GM21528 (cell line): ENCODE data around the gene HOXB5.

Experiments
- ATAC-seq: cut with Tn5 transposase; IDR thresholded peaks from one replicate; pipeline ENCODE4 v1.9.1; 2021; ENCODE audit warnings: mild to moderate bottlenecking, moderate library complexity; ENCODE audit not compliant: unreplicated experiment, low FRiP score

The HOXB5 gene

GRCh38 chr17:48593126-48593829, at the start of gene HOXB5:
Gene HOXB5, minus strand, starts transcription at chr17:48593779. Its CDS starts 97 bp downstream, at chr17:48593682.
- ATAC-seq = no peak

GRCh38 chr17:48642843-48643696, 49.5 kb upstream of the HOXB5 start:
- ATAC-seq = no peak

GRCh38 chr17:48642059-48642842, 48.7 kb upstream of the HOXB5 start:
- ATAC-seq = no peak

- ATAC-seq = no peak
Measured at GRCh38 chr17:48641541-48642058, 48.0 kb upstream of the HOXB5 start.

GRCh38 chr17:48640858-48641180, 47.2 kb upstream of the HOXB5 start:
- no peak for ATAC-seq

GRCh38 chr17:48639982-48640857, 46.6 kb upstream of the HOXB5 start:
- no peak for ATAC-seq

GRCh38 chr17:48639136-48639535, 45.6 kb upstream of the HOXB5 start:
- ATAC-seq = no peak

GRCh38 chr17:48637323-48638260, 44.0 kb upstream of the HOXB5 start:
- ATAC-seq = no peak

- no peak for ATAC-seq
Measured at GRCh38 chr17:48636177-48637018, 42.8 kb upstream of the HOXB5 start.

- ATAC-seq = no peak
Measured at GRCh38 chr17:48634493-48635208, 41.1 kb upstream of the HOXB5 start.

GRCh38 chr17:48633266-48633677, 39.7 kb upstream of the HOXB5 start:
- no peak for ATAC-seq

- ATAC-seq = no peak
Measured at GRCh38 chr17:48632579-48633265, 39.1 kb upstream of the HOXB5 start.

- ATAC-seq = no peak
Measured at GRCh38 chr17:48631693-48632578, 38.4 kb upstream of the HOXB5 start.

- no peak for ATAC-seq
Measured at GRCh38 chr17:48630925-48631692, 37.5 kb upstream of the HOXB5 start.
